ENCODE data around the gene MTURN. TPM values are rescaled to one million over a fixed set of nuclear protein-coding genes. Genes with fewer than 3 reads are reported as not detected.

MTURN gene
- total and polyA plus RNA-seq, 5 donors = 15.0 to 50.8 (median 28.2) TPM

DNA sequence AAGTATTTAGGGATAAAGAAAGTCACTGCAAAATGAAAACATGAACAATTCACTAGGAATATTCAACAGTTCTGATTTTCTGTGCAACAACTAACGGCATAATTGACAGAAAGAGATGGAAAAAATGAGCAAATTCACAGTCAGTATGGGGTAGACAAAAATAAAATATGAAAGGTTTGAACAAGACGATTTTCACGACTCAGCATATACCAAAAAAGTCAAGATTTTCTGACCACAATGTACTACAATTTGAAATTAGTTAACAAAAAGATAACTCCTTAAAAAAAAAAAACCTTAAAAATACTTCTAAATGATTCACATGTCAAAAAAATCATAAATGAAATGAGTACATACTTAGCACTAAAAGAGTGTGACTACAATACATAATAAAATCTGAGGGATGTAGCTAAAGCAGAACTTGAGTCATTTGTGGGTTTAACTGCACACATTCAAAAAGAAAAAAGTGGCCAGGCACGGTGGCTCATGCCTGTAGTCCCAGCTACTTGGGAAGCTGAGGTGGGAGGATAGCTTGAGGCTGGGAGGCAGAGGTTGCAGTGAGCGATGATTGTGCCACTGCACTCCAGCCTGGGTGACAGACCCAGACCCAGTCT is 22.6 kb upstream of the MTURN start:
- intact Hi-C loops (cut with DNase I) = no loop called here
- ATAC-seq (no peak), DNase-seq (no peak)
- H3K27me3 ChIP-seq (ENCODE audit: control insufficient read depth, insufficient read depth) = no peaks in the 10 kb centered on the region
- no peaks in the 10 kb centered on the region for H3K9me3 ChIP-seq (ENCODE audit: control insufficient read depth, low read length)
- no peak overlapping the region for H3K4me3 ChIP-seq (ENCODE audit: low read length)
- no peak overlapping the region for H3K27ac ChIP-seq (ENCODE audit: low read length)
- H3K4me1 ChIP-seq (ENCODE audit: control insufficient read depth, insufficient read depth, low read length) = no peaks in the 10 kb centered on the region
- WGBS = 94% methylated on average over 5 of the region's 5 CpGs

DNA sequence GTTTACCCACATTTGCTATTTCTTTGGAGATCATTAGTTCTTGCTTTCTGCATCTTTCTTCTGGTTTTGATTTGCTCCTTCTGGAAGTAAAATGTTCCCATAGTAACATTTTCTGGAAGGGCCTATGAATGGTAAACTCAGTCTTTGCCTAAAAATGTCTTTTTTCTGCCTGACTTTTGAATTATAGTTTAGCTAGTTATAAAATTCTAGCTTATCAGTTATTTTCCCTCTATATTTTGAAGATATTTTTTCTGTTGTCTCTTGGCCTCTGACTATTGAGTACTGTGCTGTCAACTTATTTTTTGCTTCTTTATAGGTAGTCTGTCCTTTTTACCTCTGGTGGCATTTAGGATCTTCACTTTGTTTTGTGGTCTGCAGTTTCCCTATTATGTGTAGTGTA is 21.6 kb upstream of the MTURN start:
- Histone ChIP-seq H3K27ac (ENCODE audit: low read length) (no peak overlapping the region), H3K4me3 (ENCODE audit: low read length) (no peak overlapping the region), H3K27me3 (ENCODE audit: control insufficient read depth, insufficient read depth) (no peaks in the 10 kb centered on the region), H3K9me3 (ENCODE audit: control insufficient read depth, low read length) (no peaks in the 10 kb centered on the region), H3K4me1 (ENCODE audit: control insufficient read depth, insufficient read depth, low read length) (no peaks in the 10 kb centered on the region)
- ATAC-seq (no peak), DNase-seq (no peak)
- intact Hi-C loops (cut with DNase I) = no loop called here

DNA sequence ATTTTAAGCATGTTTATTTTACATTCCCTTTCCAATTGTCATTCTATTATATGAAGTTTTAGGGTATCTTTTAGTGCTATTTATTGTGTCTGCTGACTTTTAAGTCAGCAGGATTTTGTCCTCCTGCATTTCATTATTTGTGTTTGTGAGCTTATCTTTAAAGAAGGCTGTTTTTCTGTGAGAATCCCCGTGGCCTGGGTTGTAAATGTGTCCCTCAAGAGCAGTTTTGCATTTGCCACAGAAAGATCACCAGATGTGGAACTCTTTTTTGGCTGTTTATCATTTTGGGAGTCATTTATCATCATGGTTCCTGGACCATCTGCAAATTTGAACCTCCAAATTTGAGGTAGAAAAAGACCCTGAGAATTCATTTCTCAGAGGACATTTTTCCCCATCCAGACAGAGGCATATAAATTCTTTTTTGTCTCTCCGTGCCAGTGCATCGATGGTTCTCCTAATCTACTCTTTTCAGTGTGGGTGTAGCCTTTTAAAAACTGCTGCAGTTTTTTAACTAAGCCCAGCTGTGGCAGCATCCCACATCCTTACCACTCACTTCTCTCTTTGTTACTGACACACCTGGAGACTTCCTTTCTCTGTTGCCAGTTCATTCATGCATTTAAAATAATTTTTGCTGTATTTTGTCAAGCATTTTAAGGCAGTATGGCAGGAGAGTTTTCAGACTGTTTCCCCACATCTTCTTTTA is 20.1 kb upstream of the MTURN start:
- Histone ChIP-seq H3K27me3 (ENCODE audit: control insufficient read depth, insufficient read depth) (no peaks in the 10 kb centered on the region), H3K4me3 (ENCODE audit: low read length) (no peak overlapping the region), H3K27ac (ENCODE audit: low read length) (no peak overlapping the region), H3K4me1 (ENCODE audit: control insufficient read depth, insufficient read depth, low read length) (no peaks in the 10 kb centered on the region), H3K9me3 (ENCODE audit: control insufficient read depth, low read length) (no peaks in the 10 kb centered on the region)
- DNase-seq = no peak
- no peak for ATAC-seq
- 54% methylated on average over 3 of the region's 3 CpGs for WGBS
- intact Hi-C loops (cut with DNase I) = no loop called here

DNA sequence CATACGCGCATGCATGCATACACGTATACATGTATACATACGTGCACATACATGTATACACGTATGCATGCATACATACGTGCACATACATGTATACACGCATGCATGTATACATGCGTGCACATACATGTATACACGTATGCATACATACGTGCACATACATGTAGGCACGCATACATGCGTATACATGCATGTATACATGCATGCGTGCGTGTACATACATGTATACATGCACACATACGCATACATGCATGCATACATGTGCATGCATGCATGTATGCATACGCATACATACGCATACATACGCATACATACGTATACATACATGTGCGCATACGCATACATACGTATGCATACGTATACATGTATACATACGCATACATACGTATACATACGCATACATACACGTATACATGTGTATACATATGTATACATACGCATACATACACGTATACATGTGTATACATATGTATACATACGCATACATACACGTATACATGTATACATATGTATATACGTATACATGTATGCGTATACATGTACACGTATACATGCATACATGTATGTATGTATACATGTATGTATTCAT is 19.0 kb upstream of the MTURN start:
- Histone ChIP-seq H3K27me3 (ENCODE audit: control insufficient read depth, insufficient read depth) (no peaks in the 10 kb centered on the region), H3K27ac (ENCODE audit: low read length) (no peak overlapping the region), H3K4me3 (ENCODE audit: low read length) (no peak overlapping the region), H3K9me3 (ENCODE audit: control insufficient read depth, low read length) (no peaks in the 10 kb centered on the region), H3K4me1 (ENCODE audit: control insufficient read depth, insufficient read depth, low read length) (no peaks in the 10 kb centered on the region)
- DNase-seq (no peak), ATAC-seq (no peak)
- WGBS = 88% methylated on average over 34 of the region's 34 CpGs
- intact Hi-C loops (cut with DNase I) = no loop called here

DNA sequence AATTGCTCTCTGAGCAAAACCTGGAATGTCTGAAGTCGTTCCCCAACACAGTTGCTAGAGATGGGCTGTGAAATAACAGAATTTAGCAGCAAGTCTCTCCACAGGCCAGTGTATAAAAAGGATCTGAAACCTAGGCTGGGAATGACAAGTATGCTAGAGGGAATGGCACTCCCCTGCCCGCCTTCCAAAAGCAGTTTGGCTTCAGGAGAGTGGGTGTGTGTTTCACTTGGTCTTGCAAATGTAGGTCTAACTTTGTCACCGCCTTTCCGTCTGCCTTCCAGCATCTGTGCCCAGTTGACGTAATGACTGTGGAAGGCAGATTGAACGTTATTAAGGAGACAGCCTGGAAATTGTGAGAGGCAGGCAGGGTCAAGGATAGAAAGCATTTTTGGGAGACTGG is 18.0 kb upstream of the MTURN start:
- intact Hi-C loops (cut with DNase I) = no loop called here
- H3K27me3 ChIP-seq (ENCODE audit: control insufficient read depth, insufficient read depth) = no peaks in the 10 kb centered on the region
- H3K9me3 ChIP-seq (ENCODE audit: control insufficient read depth, low read length) = no peaks in the 10 kb centered on the region
- WGBS = 45% methylated on average over 6 of the region's 6 CpGs
- no peaks in the 10 kb centered on the region for H3K4me1 ChIP-seq (ENCODE audit: control insufficient read depth, insufficient read depth, low read length)
- H3K27ac ChIP-seq (ENCODE audit: low read length) = no peak overlapping the region
- DNase-seq (peak in 2 of 3 donors; percentile 41 to 72), ATAC-seq (peak; percentile 70 to 86)
- no peak overlapping the region for H3K4me3 ChIP-seq (ENCODE audit: low read length)

DNA sequence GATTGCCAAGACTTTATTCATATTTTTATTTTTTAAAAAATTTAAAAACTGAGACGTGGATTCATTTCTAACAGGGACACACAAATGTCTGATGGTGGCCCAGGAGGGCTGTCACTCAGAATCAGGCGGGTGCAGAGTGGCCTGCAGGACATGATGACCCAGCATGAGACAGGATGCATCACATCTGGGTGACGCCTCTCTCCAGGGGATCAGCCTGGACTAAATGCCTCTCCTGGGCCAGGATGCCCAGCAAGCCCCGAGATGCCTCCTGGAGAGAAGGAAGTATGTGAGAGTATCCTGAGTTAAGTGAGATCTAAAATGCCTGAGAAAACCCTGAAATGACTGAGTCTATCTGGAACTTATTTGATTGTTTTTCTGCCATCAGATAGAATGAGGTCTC is 16.9 kb upstream of the MTURN start:
- intact Hi-C loops (cut with DNase I) = no loop called here
- no peak for DNase-seq
- 67% methylated on average over 4 of the region's 4 CpGs for WGBS
- Histone ChIP-seq H3K4me3 (ENCODE audit: low read length) (no peak overlapping the region), H3K4me1 (ENCODE audit: control insufficient read depth, insufficient read depth, low read length) (no peaks in the 10 kb centered on the region), H3K27me3 (ENCODE audit: control insufficient read depth, insufficient read depth) (no peaks in the 10 kb centered on the region), H3K9me3 (ENCODE audit: control insufficient read depth, low read length) (no peaks in the 10 kb centered on the region), H3K27ac (ENCODE audit: low read length) (no peak overlapping the region)
- peak in 1 of 2 donors; percentile 36 for ATAC-seq

DNA sequence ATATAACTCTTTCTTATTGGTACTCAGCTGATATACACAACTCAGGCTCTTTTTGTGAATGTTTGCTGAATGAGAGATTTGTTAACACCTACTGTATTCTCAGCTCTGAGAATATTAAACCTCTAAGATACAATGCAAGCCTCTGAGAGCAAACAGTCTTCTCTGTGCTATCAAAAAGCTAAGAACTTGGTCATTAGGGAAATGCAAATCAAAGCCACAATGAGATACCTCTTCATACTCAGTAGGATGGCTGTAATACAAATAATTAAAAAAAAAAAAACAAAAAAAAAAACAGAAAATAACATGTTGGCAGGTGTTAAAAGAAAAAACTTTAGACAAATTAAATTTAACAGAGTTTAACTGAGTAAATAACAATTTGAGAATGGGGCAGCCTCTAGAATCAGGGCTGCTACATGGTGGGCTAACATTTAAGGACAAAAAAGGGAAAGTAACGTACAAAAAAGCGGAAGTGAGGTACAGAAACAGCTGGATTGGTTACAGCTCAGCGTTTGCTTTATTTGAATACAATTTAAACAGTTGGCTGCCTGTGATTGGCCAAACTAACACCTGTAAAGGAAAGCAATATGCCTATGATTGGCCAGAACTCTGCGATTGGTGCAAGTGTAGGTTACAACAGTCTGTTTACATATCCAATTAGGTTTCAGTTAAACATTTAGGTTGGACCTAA is 14.8 kb upstream of the MTURN start:
- WGBS = 89% methylated on average over 4 of the region's 4 CpGs

DNA sequence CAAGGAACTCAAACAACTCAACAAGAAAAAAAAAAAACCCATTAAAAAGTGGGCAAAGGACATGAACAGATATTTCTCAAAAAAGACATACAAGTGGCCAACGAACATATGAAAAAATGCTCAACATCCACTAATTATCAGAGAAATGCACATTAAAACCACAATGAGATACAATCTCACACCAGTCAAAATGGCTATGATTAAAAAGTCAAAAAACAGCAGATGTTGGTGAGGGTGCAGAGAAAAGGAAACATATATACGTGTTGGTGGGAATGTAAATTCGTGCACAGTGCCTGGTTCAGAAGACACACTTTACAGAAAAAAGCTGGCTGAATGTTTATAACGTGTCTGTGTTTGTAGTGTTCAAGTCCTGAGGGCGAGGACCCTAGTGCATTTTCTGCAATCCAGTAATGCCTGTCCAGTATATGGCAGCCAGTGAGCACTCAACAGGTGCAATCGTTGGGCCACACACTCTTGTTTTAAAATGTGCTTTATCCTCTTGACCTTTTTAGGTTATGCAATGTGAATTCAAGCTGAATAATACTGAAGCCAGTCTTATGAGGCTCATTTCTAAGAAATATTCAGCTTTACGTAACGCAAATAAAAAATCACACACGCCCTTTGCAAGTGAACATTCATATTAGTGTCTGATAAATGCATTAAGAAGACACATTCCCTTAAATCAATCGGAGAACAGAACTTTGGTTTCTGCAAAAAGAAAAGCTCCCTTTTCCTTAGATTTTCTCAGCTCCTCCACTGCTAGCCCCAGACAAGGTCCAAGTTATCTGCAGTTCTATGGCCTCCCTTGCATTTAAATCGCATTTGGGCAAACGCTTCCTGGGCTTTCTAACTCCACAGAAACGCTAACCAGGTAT is 813 bp upstream of the MTURN start:
- intact Hi-C loops (cut with DNase I) = no loop called here
- Histone ChIP-seq H3K27me3 (ENCODE audit: control insufficient read depth, insufficient read depth) (no peaks in the 10 kb centered on the region), H3K27ac (ENCODE audit: low read length) (peak overlapping the region; percentile 81), H3K4me1 (ENCODE audit: control insufficient read depth, insufficient read depth, low read length) (peaks cover 4% of the 10 kb centered on the region), H3K4me3 (ENCODE audit: low read length) (peak overlapping the region; percentile 78), H3K9me3 (ENCODE audit: control insufficient read depth, low read length) (no peaks in the 10 kb centered on the region)
- ATAC-seq (no peak), DNase-seq (no peak)
- 33% methylated on average over 13 of the region's 13 CpGs for whole genome bisulfite sequencing

More for the DNA sequence above, 14.8 kb upstream of the MTURN start:
- intact Hi-C loops (cut with DNase I) = no loop called here
- Histone ChIP-seq H3K27ac (ENCODE audit: low read length) (no peak overlapping the region), H3K4me3 (ENCODE audit: low read length) (no peak overlapping the region), H3K9me3 (ENCODE audit: control insufficient read depth, low read length) (no peaks in the 10 kb centered on the region), H3K4me1 (ENCODE audit: control insufficient read depth, insufficient read depth, low read length) (no peaks in the 10 kb centered on the region), H3K27me3 (ENCODE audit: control insufficient read depth, insufficient read depth) (no peaks in the 10 kb centered on the region)
- no peak for ATAC-seq
- DNase-seq = no peak

DNA sequence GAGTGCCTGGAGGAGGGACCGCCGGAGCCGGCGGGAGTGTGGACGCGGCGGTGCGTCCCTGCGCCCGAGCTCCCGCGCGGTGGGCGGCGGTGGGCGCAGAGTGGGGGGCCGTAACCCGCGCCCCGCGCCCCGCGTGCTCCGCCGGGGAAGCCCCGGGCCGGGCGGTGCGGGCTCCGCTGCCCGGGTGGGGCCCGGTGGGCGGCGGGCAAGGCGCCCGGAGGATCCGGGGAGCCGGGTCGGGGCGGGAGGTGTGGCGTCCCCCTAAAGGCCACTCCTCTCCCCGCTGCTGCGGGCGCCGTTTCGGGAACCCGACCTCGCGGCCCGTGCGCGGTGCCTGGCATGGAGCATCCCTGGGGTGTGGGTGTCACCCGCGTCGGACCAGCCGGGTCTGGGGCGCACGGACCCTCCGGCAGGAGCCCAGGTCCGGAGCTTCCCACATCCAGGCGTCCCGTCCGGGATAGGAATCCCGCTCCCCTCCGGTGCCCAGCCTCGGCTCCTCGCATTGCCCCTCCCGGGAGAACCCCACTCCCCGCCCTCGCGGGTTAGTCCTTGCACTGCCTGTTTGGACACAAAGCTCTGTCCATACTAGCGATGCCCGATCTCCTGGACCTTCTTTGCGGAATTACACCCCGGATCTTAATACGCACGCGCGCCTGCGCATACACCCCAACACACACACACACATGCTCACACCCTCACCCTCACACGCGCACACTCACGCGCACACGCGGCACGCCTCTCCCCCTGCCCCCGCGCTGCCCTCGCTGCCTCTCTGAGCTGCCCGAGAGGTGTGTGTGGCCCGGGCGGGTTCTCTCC is 723 bp downstream of the MTURN start:
- peak; percentile 69 to 78 for ATAC-seq
- H3K4me3 ChIP-seq (ENCODE audit: low read length) = peak overlapping the region; percentile 78
- H3K27ac ChIP-seq (ENCODE audit: low read length) = peak overlapping the region; percentile 74
- intact Hi-C loops (cut with DNase I) = no loop called here
- H3K9me3 ChIP-seq (ENCODE audit: control insufficient read depth, low read length) = no peaks in the 10 kb centered on the region
- peaks cover 6% of the 10 kb centered on the region for H3K4me1 ChIP-seq (ENCODE audit: control insufficient read depth, insufficient read depth, low read length)
- H3K27me3 ChIP-seq (ENCODE audit: control insufficient read depth, insufficient read depth) = no peaks in the 10 kb centered on the region
- peak; percentile 70 to 87 (median 85) for DNase-seq
- under 1% methylated on average over 92 of the region's 93 CpGs for WGBS

DNA sequence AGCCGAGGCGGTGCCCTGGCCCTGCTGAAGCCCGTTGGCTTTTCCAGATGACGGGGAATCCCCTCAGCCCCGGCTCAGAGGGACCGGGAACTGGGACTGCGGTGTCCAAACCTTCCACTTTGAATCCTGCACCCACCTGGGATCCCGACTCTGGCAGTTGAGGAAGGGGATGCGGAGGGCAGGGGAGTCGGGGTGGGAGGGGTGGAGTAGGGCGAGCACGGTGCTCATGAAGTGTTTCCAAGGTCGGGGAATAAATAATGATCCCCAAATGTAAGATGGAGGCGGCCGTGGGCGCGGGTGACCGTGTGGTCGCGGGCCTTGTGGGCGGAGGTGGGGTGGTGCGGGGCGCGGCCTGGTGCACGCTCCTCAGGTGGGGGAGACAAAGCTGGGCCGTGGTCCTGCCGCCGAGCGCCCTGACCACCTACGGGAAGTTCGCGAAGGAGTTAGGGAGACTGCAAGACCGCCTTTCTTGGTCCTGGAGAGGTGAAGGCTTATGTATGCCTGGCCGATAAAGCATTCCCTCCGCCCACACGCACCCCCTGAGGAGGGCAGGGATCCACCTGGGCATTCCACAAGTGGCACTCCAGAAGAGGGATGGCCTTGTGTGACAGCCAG is 1.4 kb downstream of the MTURN start:
- Histone ChIP-seq H3K9me3 (ENCODE audit: control insufficient read depth, low read length) (no peaks in the 10 kb centered on the region), H3K4me3 (ENCODE audit: low read length) (peak overlapping the region; percentile 78), H3K4me1 (ENCODE audit: control insufficient read depth, insufficient read depth, low read length) (peaks cover 6% of the 10 kb centered on the region), H3K27ac (ENCODE audit: low read length) (peak overlapping the region; percentile 74), H3K27me3 (ENCODE audit: control insufficient read depth, insufficient read depth) (no peaks in the 10 kb centered on the region)
- intact Hi-C loops (cut with DNase I) = no loop called here
- WGBS = 16% methylated on average over 36 of the region's 36 CpGs
- ATAC-seq = peak; percentile 1 to 3
- peak in 1 of 3 donors; percentile 68 for DNase-seq
